PC-3 (cell line): ENCODE data around the gene BEGAIN. TPM values are rescaled to one million over a fixed set of nuclear protein-coding genes. Genes with fewer than 3 reads are reported as not detected.

Experiments
- ATAC-seq: fragments of 200-7000 bp; cut with Tn5 transposase; 2 replicates; pipeline ENCODE4 v1.9.1; 2020; ENCODE audit warnings: mild to moderate bottlenecking, moderate library complexity
- BruUV-seq: library from RNA; stranded (reverse); fragments of 400-500 nt; replicated peaks from 2 replicates; lab custom pipeline; 2021; lab: Mats Ljungman, UMichigan
- CTCF ChIA-PET: fragments of 300-600 bp; sonication (Branson Sonifier 250); formaldehyde crosslinking; loops from one replicate; lab custom pipeline; 2022; ENCODE audit warnings: antibody characterized with exemption; lab: Charles Lee
- POLR2A ChIA-PET: fragments of 300-600 bp; sonication (Branson Sonifier 250); formaldehyde crosslinking; loops from one replicate; lab custom pipeline; 2022; ENCODE audit warnings: antibody characterized with exemption; ENCODE audit not compliant: unreplicated experiment; lab: Charles Lee
- DNase-seq: peaks from one replicate; pipeline ENCODE4 v3.0.0-alpha.2; 2015
- H2AFZ ChIP-seq: fragments of 300-600 bp; sonication (generic); 2 replicates; pipeline ENCODE4 v1.6.0; 2016; ENCODE audit warnings: antibody characterized with exemption, low read length
- H3F3A ChIP-seq: fragments of 300-600 bp; sonication (generic); one replicate; pipeline ENCODE4 v1.6.0; 2017; ENCODE audit warnings: antibody characterized with exemption, low read length, control low read depth, mild to moderate bottlenecking; ENCODE audit not compliant: unreplicated experiment
- H3K27ac ChIP-seq: fragments of 300-600 bp; sonication (generic); 2 replicates; pipeline ENCODE4 v1.5.1; 2016; ENCODE audit warnings: mild to moderate bottlenecking, low read length
- H3K27me3 ChIP-seq: fragments of 300-600 bp; sonication (generic); 2 replicates; pipeline ENCODE4 v1.6.1; 2016; ENCODE audit warnings: low read length, mixed read lengths
- H3K36me3 ChIP-seq: fragments of 300-600 bp; sonication (generic); 2 replicates; pipeline ENCODE4 v1.6.1; 2016; ENCODE audit warnings: low read depth, mixed run types, low read length, mixed read lengths
- H3K4me1 ChIP-seq: fragments of 300-600 bp; sonication (generic); 2 replicates; pipeline ENCODE4 v1.5.1; 2016; ENCODE audit warnings: low read length; ENCODE audit not compliant: insufficient read depth
- H3K4me2 ChIP-seq: fragments of 300-600 bp; sonication (generic); 2 replicates; pipeline ENCODE4 v1.6.0; 2016; ENCODE audit warnings: low read length
- H3K4me3 ChIP-seq: fragments of 300-600 bp; sonication (generic); 2 replicates; pipeline ENCODE4 v1.5.1; 2016; ENCODE audit warnings: mild to moderate bottlenecking, low read length, mixed read lengths
- H3K79me2 ChIP-seq: fragments of 300-600 bp; sonication (generic); 2 replicates; pipeline ENCODE4 v1.6.1; 2017; ENCODE audit warnings: low read length, mixed read lengths
- H3K9ac ChIP-seq: fragments of 300-600 bp; sonication (generic); 2 replicates; pipeline ENCODE4 v1.6.0; 2016; ENCODE audit warnings: mild to moderate bottlenecking, low read length
- H3K9me2 ChIP-seq: fragments of 300-600 bp; sonication (generic); replicated peaks from 2 replicates; pipeline ENCODE4 v1.6.1; 2016; ENCODE audit warnings: mixed run types, low read length, mixed read lengths
- H3K9me3 ChIP-seq: fragments of 300-600 bp; sonication (generic); 2 replicates; pipeline ENCODE4 v1.6.1; 2016; ENCODE audit warnings: low read length, mixed read lengths
- H4K20me1 ChIP-seq: fragments of 300-600 bp; sonication (generic); 2 replicates; pipeline ENCODE4 v1.6.1; 2016; ENCODE audit warnings: low read length, mixed read lengths
- CTCF ChIP-seq: fragments of 300-600 bp; sonication (generic); conservative IDR thresholded peaks from 2 replicates; pipeline ENCODE4 v1.5.1; 2017; ENCODE audit warnings: antibody characterized with exemption, low read depth, mild to moderate bottlenecking, low read length
- EZH2 ChIP-seq: fragments of 300-600 bp; sonication (generic); IDR thresholded peaks from one replicate; pipeline ENCODE4 v1.6.1; 2017; ENCODE audit warnings: antibody characterized with exemption, mild to moderate bottlenecking, low read length; ENCODE audit not compliant: unreplicated experiment
- EZH2phosphoT487 ChIP-seq: fragments of 300-600 bp; sonication (generic); IDR thresholded peaks from 2 replicates; pipeline ENCODE4 v1.6.1; 2018; ENCODE audit warnings: mild to moderate bottlenecking, antibody characterized with exemption, low read length, borderline replicate concordance
- intact Hi-C: fragments of 100-400 bp; cut with micrococcal nuclease; formaldehyde crosslinking; loops from 2 replicates; pipeline ENCODE4 v1.9.0; 2023
- total RNA-seq: library from RNA; depleted of rRNA; stranded (reverse); fragments of >200 nt; gene quantifications from 2 replicates; pipeline ENCODE4 v1.2.3, GENCODE V29; 2014

Gene BEGAIN
- total RNA-seq, 1 experiment from 2014 or later: 3.8 TPM

- H3K4me1 ChIP-seq: no peaks in the 10 kb centered on the region
- DNase-seq: no peak
- ChIA-PET POLR2A (interaction anchor here (0.6 kb wide), 1 partner anchor 1704 kb away, joined by 3 read pairs; no protein-coding TSS in a partner anchor), CTCF (interaction anchor here (0.6 kb wide), 1 partner anchor 83 kb away, joined by 13 read pairs; no protein-coding TSS in a partner anchor)
- H3K4me3 ChIP-seq: no peak overlapping the region
- no peaks in the 10 kb centered on the region for H4K20me1 ChIP-seq
- no peaks in the 10 kb centered on the region for H3K9me3 ChIP-seq
- H3K27ac ChIP-seq: no peak overlapping the region
- no peaks in the 10 kb centered on the region for H3K27me3 ChIP-seq
- no peak for ATAC-seq
- no peak for TF ChIP-seq EZH2phosphoT487
- TF ChIP-seq EZH2: no peak
- TF ChIP-seq CTCF: no peak
- no peaks in the 10 kb centered on the region for H3K9me2 ChIP-seq
- no peak overlapping the region for H2AFZ ChIP-seq
- no peak overlapping the region for H3K9ac ChIP-seq
- H3K4me2 ChIP-seq: no peak overlapping the region
- intact Hi-C loops: no loop called here
- no peaks in the 10 kb centered on the region for H3K36me3 ChIP-seq
- no peaks in the 10 kb centered on the region for H3F3A ChIP-seq
- no peaks in the 10 kb centered on the region for H3K79me2 ChIP-seq
- no TSS peak for BruUV-seq
Measured at GRCh38 chr14:100558966-100559365, 28.3 kb downstream of the BEGAIN start.

DNA sequence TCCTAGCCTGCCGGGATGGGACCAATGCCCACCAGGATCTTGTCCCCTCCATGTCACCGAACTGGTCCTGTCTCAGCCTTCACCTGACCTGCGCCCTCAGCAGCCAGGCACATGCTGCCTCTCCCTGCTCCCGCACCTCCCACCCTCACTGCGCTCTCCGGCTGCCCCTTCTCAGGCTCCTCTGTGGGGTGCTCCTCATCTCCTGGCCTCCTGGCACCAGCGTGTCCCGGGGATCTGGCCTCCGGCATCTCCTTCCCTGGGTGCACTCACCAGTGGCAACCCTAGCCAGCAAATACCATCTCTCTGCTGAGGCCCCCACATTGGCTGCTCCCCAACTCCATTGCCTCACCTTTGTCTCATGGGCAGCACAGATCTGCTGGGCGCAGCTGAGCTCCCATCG is 29.0 kb downstream of the BEGAIN start:
- Histone ChIP-seq H3K4me1 (no peaks in the 10 kb centered on the region), H3K4me2 (no peak overlapping the region), H3F3A (no peaks in the 10 kb centered on the region), H2AFZ (no peak overlapping the region), H3K9ac (no peak overlapping the region), H3K4me3 (no peak overlapping the region), H3K79me2 (no peaks in the 10 kb centered on the region), H3K9me3 (no peaks in the 10 kb centered on the region), H3K27me3 (no peaks in the 10 kb centered on the region), H3K9me2 (no peaks in the 10 kb centered on the region), H4K20me1 (no peaks in the 10 kb centered on the region), H3K27ac (no peak overlapping the region), H3K36me3 (no peaks in the 10 kb centered on the region)
- ATAC-seq (no peak), DNase-seq (no peak)
- CTCF ChIA-PET: interaction anchor here (0.6 kb wide), 1 partner anchor 82 kb away, joined by 13 read pairs; no protein-coding TSS in a partner anchor
- intact Hi-C loops: no loop called here
- POLR2A ChIA-PET: no interaction called here
- TF ChIP-seq CTCF (no peak), EZH2 (no peak), EZH2phosphoT487 (no peak)
- BruUV-seq: no TSS peak

- Histone ChIP-seq H3K4me3 (no peak overlapping the region), H3K27me3 (no peaks in the 10 kb centered on the region), H2AFZ (no peak overlapping the region), H3K79me2 (no peaks in the 10 kb centered on the region), H3K9me2 (no peaks in the 10 kb centered on the region), H3K4me1 (no peaks in the 10 kb centered on the region), H3K4me2 (no peak overlapping the region), H4K20me1 (no peaks in the 10 kb centered on the region), H3K9ac (no peak overlapping the region), H3K27ac (no peak overlapping the region), H3K9me3 (no peaks in the 10 kb centered on the region), H3K36me3 (no peaks in the 10 kb centered on the region), H3F3A (no peaks in the 10 kb centered on the region)
- no peak for TF ChIP-seq EZH2
- no peak for TF ChIP-seq EZH2phosphoT487
- no peak for TF ChIP-seq CTCF
- ATAC-seq (no peak), DNase-seq (no peak)
- ChIA-PET POLR2A (no interaction called here), CTCF (no interaction called here)
- intact Hi-C loops: no loop called here
- no TSS peak for BruUV-seq
Measured at GRCh38 chr14:100557658-100558057, 29.6 kb downstream of the BEGAIN start.
